ENCODE data around the gene CHD3. TPM values are rescaled to one million over a fixed set of nuclear protein-coding genes. Genes with fewer than 3 reads are reported as not detected.

Gene CHD3
- total and polyA plus RNA-seq, 10 of the 15 experiments (the other 5 are each of a cell fraction or from before 2014, with no cell fraction given), result 1.4 to 86.8 (median 39.1) TPM

DNA sequence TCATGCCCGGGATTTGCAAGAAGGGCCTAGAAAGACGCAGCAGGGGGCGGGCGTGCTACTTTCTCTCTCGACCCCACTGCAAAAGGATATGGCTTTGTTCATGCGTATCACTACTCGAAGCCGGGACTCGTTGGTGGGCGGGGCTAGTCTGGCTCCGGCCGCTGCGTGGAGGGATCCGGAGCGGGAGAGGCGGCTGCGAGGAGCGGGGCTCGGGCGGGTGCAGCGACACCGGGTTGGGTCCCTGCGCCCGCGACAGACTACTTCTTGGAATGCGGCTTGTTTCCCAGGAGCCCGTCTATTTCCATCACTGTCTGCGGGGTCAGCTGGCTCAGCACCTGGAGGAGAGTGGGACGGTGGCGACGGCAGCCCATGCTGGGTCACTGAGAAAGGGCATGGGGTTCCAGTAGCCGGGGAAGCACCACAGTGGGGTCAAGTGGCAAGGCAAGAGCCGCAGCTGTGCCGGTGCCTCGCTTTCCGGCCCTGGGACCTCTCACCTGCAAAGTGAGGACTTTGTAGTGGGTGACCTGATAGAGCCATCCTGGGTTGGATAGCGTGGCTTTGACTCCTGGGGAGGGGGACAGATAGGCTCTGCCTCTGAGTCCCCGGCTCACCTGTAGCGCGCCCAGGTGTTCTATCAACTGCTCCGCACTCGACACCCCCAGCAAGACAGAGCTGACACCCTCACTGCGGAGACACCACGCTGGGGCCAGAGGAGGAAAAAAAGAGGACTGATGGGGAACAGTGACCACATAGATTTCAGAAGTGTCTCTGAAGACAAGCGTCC, 34.4 kb downstream of the CHD3 start (continued):
- TF ChIP-seq, protein P1, sequence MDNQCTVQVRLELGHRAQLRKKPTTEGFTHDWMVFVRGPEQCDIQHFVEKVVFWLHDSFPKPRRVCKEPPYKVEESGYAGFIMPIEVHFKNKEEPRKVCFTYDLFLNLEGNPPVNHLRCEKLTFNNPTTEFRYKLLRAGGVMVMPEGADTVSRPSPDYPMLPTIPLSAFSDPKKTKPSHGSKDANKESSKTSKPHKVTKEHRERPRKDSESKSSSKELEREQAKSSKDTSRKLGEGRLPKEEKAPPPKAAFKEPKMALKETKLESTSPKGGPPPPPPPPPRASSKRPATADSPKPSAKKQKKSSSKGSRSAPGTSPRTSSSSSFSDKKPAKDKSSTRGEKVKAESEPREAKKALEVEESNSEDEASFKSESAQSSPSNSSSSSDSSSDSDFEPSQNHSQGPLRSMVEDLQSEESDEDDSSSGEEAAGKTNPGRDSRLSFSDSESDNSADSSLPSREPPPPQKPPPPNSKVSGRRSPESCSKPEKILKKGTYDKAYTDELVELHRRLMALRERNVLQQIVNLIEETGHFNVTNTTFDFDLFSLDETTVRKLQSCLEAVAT (IDR thresholded peaks at IDR 0.05), result 0 out of 2 replicates have a peak, but pooled peaks have one; percentile 40
- TF ChIP-seq MEF2B (IDR thresholded peaks at IDR 0.05; ENCODE audit: partially characterized antibody, poor library complexity, severe bottlenecking) (peak; percentile 34), DPF2 (IDR thresholded peaks at IDR 0.05) (peak; percentile 29; the same call in 1 of the 2 replicates), MYB (IDR thresholded peaks at IDR 0.05; ENCODE audit: borderline replicate concordance, low read depth, low read length) (no peak), POLR2AphosphoS5 (IDR thresholded peaks at IDR 0.05; ENCODE audit: low read length) (peak; percentile 40; the same call in 1 of the 2 replicates), GATAD2B (conservative IDR thresholded peaks at IDR 0.05; ENCODE audit: low read depth) (0 out of 2 replicates have a peak, but pooled peaks have one; percentile 55), TAF1 (IDR thresholded peaks at IDR 0.05; ENCODE audit: borderline replicate concordance, low read depth, low read length) (peak; percentile 45; the same call in 1 of the 2 replicates), SMC3 (IDR thresholded peaks at IDR 0.05; ENCODE audit: borderline replicate concordance, low read length) (peak; percentile 17; the same call in 1 of the 2 replicates), YY1 (IDR thresholded peaks at IDR 0.05; ENCODE audit: low read depth, low read length) (0 out of 2 replicates have a peak, but pooled peaks have one; percentile 34), HCFC1 (IDR thresholded peaks at IDR 0.05; ENCODE audit: low read length) (peak; percentile 32; the same call in 1 of the 2 replicates), RFX5 (IDR thresholded peaks at IDR 0.05; ENCODE audit: low read depth, low read length) (0 out of 2 replicates have a peak, but pooled peaks have one; percentile 11)
- TF ChIP-seq, protein P2, sequence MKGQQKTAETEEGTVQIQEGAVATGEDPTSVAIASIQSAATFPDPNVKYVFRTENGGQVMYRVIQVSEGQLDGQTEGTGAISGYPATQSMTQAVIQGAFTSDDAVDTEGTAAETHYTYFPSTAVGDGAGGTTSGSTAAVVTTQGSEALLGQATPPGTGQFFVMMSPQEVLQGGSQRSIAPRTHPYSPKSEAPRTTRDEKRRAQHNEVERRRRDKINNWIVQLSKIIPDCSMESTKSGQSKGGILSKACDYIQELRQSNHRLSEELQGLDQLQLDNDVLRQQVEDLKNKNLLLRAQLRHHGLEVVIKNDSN (IDR thresholded peaks at IDR 0.05; ENCODE audit: borderline replicate concordance, extremely low read length, insufficient read depth, low read depth, low read length), result no peak
- TF ChIP-seq, protein P3, sequence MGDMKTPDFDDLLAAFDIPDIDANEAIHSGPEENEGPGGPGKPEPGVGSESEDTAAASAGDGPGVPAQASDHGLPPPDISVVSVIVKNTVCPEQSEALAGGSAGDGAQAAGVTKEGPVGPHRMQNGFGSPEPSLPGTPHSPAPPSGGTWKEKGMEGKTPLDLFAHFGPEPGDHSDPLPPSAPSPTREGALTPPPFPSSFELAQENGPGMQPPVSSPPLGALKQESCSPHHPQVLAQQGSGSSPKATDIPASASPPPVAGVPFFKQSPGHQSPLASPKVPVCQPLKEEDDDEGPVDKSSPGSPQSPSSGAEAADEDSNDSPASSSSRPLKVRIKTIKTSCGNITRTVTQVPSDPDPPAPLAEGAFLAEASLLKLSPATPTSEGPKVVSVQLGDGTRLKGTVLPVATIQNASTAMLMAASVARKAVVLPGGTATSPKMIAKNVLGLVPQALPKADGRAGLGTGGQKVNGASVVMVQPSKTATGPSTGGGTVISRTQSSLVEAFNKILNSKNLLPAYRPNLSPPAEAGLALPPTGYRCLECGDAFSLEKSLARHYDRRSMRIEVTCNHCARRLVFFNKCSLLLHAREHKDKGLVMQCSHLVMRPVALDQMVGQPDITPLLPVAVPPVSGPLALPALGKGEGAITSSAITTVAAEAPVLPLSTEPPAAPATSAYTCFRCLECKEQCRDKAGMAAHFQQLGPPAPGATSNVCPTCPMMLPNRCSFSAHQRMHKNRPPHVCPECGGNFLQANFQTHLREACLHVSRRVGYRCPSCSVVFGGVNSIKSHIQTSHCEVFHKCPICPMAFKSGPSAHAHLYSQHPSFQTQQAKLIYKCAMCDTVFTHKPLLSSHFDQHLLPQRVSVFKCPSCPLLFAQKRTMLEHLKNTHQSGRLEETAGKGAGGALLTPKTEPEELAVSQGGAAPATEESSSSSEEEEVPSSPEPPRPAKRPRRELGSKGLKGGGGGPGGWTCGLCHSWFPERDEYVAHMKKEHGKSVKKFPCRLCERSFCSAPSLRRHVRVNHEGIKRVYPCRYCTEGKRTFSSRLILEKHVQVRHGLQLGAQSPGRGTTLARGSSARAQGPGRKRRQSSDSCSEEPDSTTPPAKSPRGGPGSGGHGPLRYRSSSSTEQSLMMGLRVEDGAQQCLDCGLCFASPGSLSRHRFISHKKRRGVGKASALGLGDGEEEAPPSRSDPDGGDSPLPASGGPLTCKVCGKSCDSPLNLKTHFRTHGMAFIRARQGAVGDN (IDR thresholded peaks at IDR 0.05), result peak; percentile 43; the same call in 1 of the 2 replicates

All from GM12878 (cell line).